ENCODE data around the gene MOCOS. TPM values are rescaled to one million over a fixed set of nuclear protein-coding genes. Genes with fewer than 3 reads are reported as not detected.

Gene MOCOS
- total and polyA plus RNA-seq, 2 of the 8 experiments (the other 6 are each of a cell fraction or from before 2014, with no cell fraction given), result 4.7 to 5.8 TPM

- Histone ChIP-seq H3K4me3 (ENCODE audit: extremely low read depth in 1 of 4, insufficient read depth in 2 of 4, low read depth in 3 of 4, low read length in 4 of 4) (no peak overlapping the region), H3K4me1 (replicated peaks in 1 of 4; ENCODE audit: control insufficient read depth in 3 of 4, insufficient read depth in 4 of 4, low read length in 3 of 4) (no peaks in the 10 kb centered on the region), H3K9ac (replicated peaks in 1 of 4; ENCODE audit: extremely low read depth in 1 of 4, low read depth in 3 of 4, low read length in 3 of 4) (no peak overlapping the region), H4K5ac (ENCODE audit: insufficient read length, low read depth, low read length) (no peak overlapping the region), H3K23me2 (ENCODE audit: low read depth, low read length) (no peaks in the 10 kb centered on the region), H4K8ac (ENCODE audit: extremely low read depth, insufficient read depth, low read length) (no peak overlapping the region), H2BK5ac (ENCODE audit: low read depth, low read length) (no peak overlapping the region), H3K14ac (ENCODE audit: insufficient read length) (no peak overlapping the region), H2AK5ac (ENCODE audit: low read depth, low read length) (no peak overlapping the region), H3K18ac (ENCODE audit: extremely low read depth, low read length) (no peak overlapping the region), H3K79me2 (ENCODE audit: control insufficient read depth in 1 of 2, insufficient read depth in 2 of 2, low read length in 2 of 2) (no peaks in the 10 kb centered on the region), H3K27ac (ENCODE audit: low read depth, low read length) (no peak overlapping the region), H3K4me2 (ENCODE audit: insufficient read depth in 1 of 2, low read depth in 2 of 2, low read length in 2 of 2) (no peak overlapping the region), H2BK20ac (ENCODE audit: low read length) (no peak overlapping the region), H3K23ac (ENCODE audit: insufficient read length) (no peak overlapping the region), H3K56ac (replicated peaks; ENCODE audit: insufficient read length, low read depth, low read length) (no peak overlapping the region), H3K27me3 (replicated peaks in 1 of 4; ENCODE audit: control insufficient read depth in 3 of 4, extremely low read depth in 1 of 4, insufficient read depth in 3 of 4, low read length in 3 of 4) (no peaks in the 10 kb centered on the region), H3K4ac (replicated peaks; ENCODE audit: insufficient read length, low read depth, low read length) (no peak overlapping the region), H2AFZ (ENCODE audit: low read length) (no peak overlapping the region), H2BK15ac (ENCODE audit: low read length) (no peak overlapping the region), H2BK12ac (ENCODE audit: low read depth, low read length) (no peak overlapping the region), H3K79me1 (ENCODE audit: low read depth, low read length) (no peaks in the 10 kb centered on the region), H4K91ac (replicated peaks; ENCODE audit: insufficient read length, low read length) (no peak overlapping the region), H4K20me1 (replicated peaks in 1 of 2; ENCODE audit: control insufficient read depth in 1 of 2, insufficient read depth in 2 of 2, low read length in 2 of 2) (peaks cover 0 to 2% of the 10 kb centered on the region in 2 experiments), H3K36me3 (ENCODE audit: control insufficient read depth in 2 of 4, insufficient read depth in 4 of 4, low read length in 3 of 4) (peaks cover 4 to 50% (median 35%) of the 10 kb centered on the region in 4 experiments; a peak in 7 of 8 replicates), H2BK120ac (replicated peaks; ENCODE audit: low read depth, low read length) (no peak overlapping the region), H3K9me3 (ENCODE audit: insufficient read depth in 2 of 2, low read depth in 1 of 2, low read length in 1 of 2) (no peaks in the 10 kb centered on the region)
- no peak for DNase-seq (ENCODE audit: low read depth in 1 of 2, low spot score in 2 of 2)
- ChIA-PET CTCF (ENCODE audit: partially characterized antibody) (interaction anchor here (1.5 kb wide), 1 partner anchor 24 kb away, joined by 3 read pairs; no protein-coding TSS in a partner anchor), POLR2A (ENCODE audit: partially characterized antibody) (interaction anchor here (0.8 to 1.2 kb wide), 2 partner anchors 9 to 19 kb away, joined by 3 to 4 read pairs; no protein-coding TSS in a partner anchor)
- FAIRE-seq, result no peak
- 90% methylated on average over 2 of the region's 2 CpGs; no CpG with 5 or more reads in 1 of the 2 experiments for WGBS, 2 experiments (ENCODE audit: extremely low coverage in 1 of 2, insufficient coverage in 1 of 2, insufficient read length in 1 of 2, insufficient replicate concordance in 2 of 2, low coverage in 1 of 2, low lambda C conversion rate in 2 of 2, missing lambda C conversion rate in 1 of 2)
- TF ChIP-seq EZH2 (IDR thresholded peaks at IDR 0.05; ENCODE audit: low read depth, low read length, severe bottlenecking) (no peak), RXRA (IDR thresholded peaks at IDR 0.05; ENCODE audit: insufficient read depth, low read depth, low read length) (no peak), CHD2 (IDR thresholded peaks at IDR 0.05; ENCODE audit: low read length) (no peak), CEBPB (IDR thresholded peaks at IDR 0.05; ENCODE audit: low read depth, low read length) (no peak), GABPA (IDR thresholded peaks at IDR 0.05; ENCODE audit: borderline replicate concordance, insufficient read depth, low read length) (no peak), CHD1 (IDR thresholded peaks at IDR 0.05; ENCODE audit: low read depth, low read length) (no peak), E2F6 (IDR thresholded peaks at IDR 0.05) (no peak), POLR2AphosphoS5 (IDR thresholded peaks at IDR 0.05; ENCODE audit: low read depth, low read length) (no peak), CBX5 (IDR thresholded peaks at IDR 0.05; ENCODE audit: low read depth, low read length) (no peak), KDM4A (IDR thresholded peaks at IDR 0.05; ENCODE audit: low read depth, low read length, severe bottlenecking) (no peak), RFX5 (IDR thresholded peaks at IDR 0.05; ENCODE audit: borderline replicate concordance, low read depth, low read length) (no peak), SAP30 (IDR thresholded peaks at IDR 0.05; ENCODE audit: insufficient read depth, insufficient replicate concordance, low read length) (no peak), HDAC6 (IDR thresholded peaks at IDR 0.05; ENCODE audit: low read depth, low read length) (no peak)
These were observed 11.1 kb upstream of the MOCOS start for GRCh38 chr18:36176177-36176584.

Measured in H1 (cell line).